OCI-LY7 (cell line): ENCODE results near the gene DPYSL5.

Experiments
- CTCF ChIP-seq: fragments of 200-600 bp; sonication (generic); conservative IDR thresholded peaks from 2 replicates; pipeline ENCODE4 v1.5.1; 2014; ENCODE audit warnings: mild to moderate bottlenecking, antibody characterized with exemption, low read length, moderate library complexity, mixed read lengths
- EZH2phosphoT487 ChIP-seq: fragments of 200-600 bp; sonication (generic); IDR thresholded peaks from 2 replicates; pipeline ENCODE4 v1.6.1; 2018; ENCODE audit warnings: low read depth, borderline replicate concordance, mild to moderate bottlenecking, mixed run types, antibody characterized with exemption, low read length, moderate library complexity, mixed read lengths

- TF ChIP-seq CTCF (no peak), EZH2phosphoT487 (no peak)
Measured at GRCh38 chr2:26946841-26947784, 99.2 kb downstream of the DPYSL5 start.
